ENCODE results near the gene ZNF385B.

DNA sequence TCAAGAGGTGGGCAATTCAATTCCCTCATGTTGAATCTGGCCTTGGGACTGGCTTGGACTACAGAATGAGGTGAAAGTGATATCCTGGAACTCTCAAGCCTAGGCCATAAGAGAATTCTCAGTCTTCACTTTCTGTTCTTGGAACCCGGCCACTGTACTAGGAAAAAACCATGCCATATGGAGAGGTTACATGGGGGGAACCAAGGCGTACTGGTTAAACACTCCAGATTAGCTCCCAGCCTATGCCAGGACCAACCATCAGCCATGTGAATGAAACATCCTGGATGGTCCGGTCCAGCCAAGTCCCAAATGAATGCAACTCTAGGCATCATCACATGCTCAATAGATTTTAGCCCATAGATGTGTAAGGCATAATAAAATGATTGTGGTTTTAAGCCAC is 56.4 kb downstream of the ZNF385B start:
- TF ChIP-seq, protein P1, sequence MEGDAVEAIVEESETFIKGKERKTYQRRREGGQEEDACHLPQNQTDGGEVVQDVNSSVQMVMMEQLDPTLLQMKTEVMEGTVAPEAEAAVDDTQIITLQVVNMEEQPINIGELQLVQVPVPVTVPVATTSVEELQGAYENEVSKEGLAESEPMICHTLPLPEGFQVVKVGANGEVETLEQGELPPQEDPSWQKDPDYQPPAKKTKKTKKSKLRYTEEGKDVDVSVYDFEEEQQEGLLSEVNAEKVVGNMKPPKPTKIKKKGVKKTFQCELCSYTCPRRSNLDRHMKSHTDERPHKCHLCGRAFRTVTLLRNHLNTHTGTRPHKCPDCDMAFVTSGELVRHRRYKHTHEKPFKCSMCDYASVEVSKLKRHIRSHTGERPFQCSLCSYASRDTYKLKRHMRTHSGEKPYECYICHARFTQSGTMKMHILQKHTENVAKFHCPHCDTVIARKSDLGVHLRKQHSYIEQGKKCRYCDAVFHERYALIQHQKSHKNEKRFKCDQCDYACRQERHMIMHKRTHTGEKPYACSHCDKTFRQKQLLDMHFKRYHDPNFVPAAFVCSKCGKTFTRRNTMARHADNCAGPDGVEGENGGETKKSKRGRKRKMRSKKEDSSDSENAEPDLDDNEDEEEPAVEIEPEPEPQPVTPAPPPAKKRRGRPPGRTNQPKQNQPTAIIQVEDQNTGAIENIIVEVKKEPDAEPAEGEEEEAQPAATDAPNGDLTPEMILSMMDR (IDR thresholded peaks at IDR 0.05) = no peak
- TF ChIP-seq POLR2AphosphoS5 (IDR thresholded peaks at IDR 0.05; ENCODE audit: low read depth, low read length) (no peak), TCF7L2 (IDR thresholded peaks at IDR 0.05; ENCODE audit: low read depth, low read length) (no peak)

Data from Panc1 (cell line).